ENCODE results near the gene IFNA7.

IFNA7 gene

DNA sequence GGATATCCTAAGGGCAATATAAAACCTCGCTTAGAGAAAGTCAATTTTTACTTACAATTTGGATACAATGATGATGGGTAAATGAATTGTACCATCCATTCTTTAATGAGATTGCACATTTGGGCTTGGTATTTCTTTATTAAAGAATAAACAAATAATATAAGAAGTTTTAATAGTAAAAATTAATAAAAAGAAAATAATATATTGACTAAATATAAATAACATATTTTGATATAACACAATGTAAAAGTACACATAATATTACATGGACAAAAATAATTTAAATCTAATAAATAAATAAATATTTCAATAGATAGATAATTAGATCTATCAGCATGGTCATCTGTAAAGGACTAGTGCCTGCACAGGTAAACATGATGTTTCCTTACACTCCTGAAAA lies 36.5 kb downstream of the IFNA7 start:
- no peak overlapping the region for H3K18ac ChIP-seq (ENCODE audit: low read length)
- no peak overlapping the region for H2BK12ac ChIP-seq (ENCODE audit: low read length)
- H3K9ac ChIP-seq (ENCODE audit: low read depth, low read length, poor library complexity), result no peak overlapping the region
- H3K4ac ChIP-seq (ENCODE audit: low read length), result no peak overlapping the region
- H3K27me3 ChIP-seq (ENCODE audit: control insufficient read depth in 3 of 3, insufficient read depth in 3 of 3, low read depth in 1 of 3, low read length in 3 of 3), result no peaks in the 10 kb centered on the region
- H3K27ac ChIP-seq (replicated peaks; ENCODE audit: low read length), result no peak overlapping the region
- H2BK15ac ChIP-seq (ENCODE audit: low read length), result no peak overlapping the region
- H2AK5ac ChIP-seq (ENCODE audit: low read depth, low read length), result no peak overlapping the region
- H3K9me3 ChIP-seq (replicated peaks in 1 of 2; ENCODE audit: control insufficient read depth in 2 of 2, insufficient read depth in 1 of 2, low read depth in 1 of 2, low read length in 2 of 2), result no peaks in the 10 kb centered on the region
- no peak for DNase-seq (ENCODE audit: low spot score)
- H3K14ac ChIP-seq (ENCODE audit: low read length), result no peak overlapping the region
- no peak overlapping the region for H2BK120ac ChIP-seq (ENCODE audit: low read depth, low read length)
- H2BK5ac ChIP-seq (ENCODE audit: low read length), result no peak overlapping the region
- WGBS, 2 donors (ENCODE audit: extremely low coverage in 2 of 2, insufficient read length in 2 of 2, insufficient replicate concordance in 1 of 2), result no CpG with 5 or more reads among the region's 1 CpG
- no peak overlapping the region for H4K8ac ChIP-seq (ENCODE audit: low read depth, low read length)
- H3K4me3 ChIP-seq (ENCODE audit: low read length in 2 of 2), result no peak overlapping the region
- H3K4me1 ChIP-seq (ENCODE audit: control insufficient read depth in 2 of 2, insufficient read depth in 1 of 2, low read depth in 1 of 2, low read length in 2 of 2), result no peaks in the 10 kb centered on the region
- H3K36me3 ChIP-seq (replicated peaks in 1 of 2; ENCODE audit: control insufficient read depth in 2 of 2, insufficient read depth in 2 of 2, low read length in 2 of 2), result no peaks in the 10 kb centered on the region
- no peak overlapping the region for H4K91ac ChIP-seq (ENCODE audit: low read depth, low read length, poor library complexity)
- H3K23ac ChIP-seq (ENCODE audit: low read depth, low read length, poor library complexity), result no peak overlapping the region
- no peak overlapping the region for H3K4me2 ChIP-seq (ENCODE audit: insufficient read depth, low read length, poor library complexity, severe bottlenecking)
- H3K79me1 ChIP-seq (ENCODE audit: low read depth, low read length), result no peaks in the 10 kb centered on the region
- no peak overlapping the region for H2AFZ ChIP-seq (ENCODE audit: low read length)

DNA sequence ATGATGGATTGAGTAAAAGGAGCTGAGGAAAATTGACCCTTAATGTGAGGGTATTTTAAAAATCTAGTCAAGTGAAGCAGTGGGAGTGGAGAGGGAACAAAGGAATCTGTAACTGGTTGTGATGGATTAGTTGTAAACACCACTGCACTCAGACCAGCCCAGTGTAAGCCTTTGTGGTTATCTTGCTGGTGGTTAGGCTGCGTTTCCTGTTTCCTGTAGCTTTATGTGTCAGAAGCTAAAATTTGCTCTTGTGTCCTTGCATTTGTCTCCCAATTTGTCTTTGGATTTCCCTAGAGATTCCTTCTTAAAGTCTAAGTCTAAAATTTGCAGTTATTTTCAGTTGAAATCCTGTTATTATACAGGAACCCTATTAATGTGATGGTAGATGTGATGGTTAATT lies 41.8 kb downstream of the IFNA7 start:
- Histone ChIP-seq H2BK120ac (ENCODE audit: low read depth, low read length) (no peak overlapping the region), H3K23ac (ENCODE audit: low read depth, low read length, poor library complexity) (no peak overlapping the region), H2AK5ac (ENCODE audit: low read depth, low read length) (no peak overlapping the region), H3K4me2 (ENCODE audit: insufficient read depth, low read length, poor library complexity, severe bottlenecking) (no peak overlapping the region), H3K14ac (ENCODE audit: low read length) (no peak overlapping the region), H3K4ac (ENCODE audit: low read length) (no peak overlapping the region), H4K91ac (ENCODE audit: low read depth, low read length, poor library complexity) (no peak overlapping the region), H3K9me3 (replicated peaks in 1 of 2; ENCODE audit: control insufficient read depth in 2 of 2, insufficient read depth in 1 of 2, low read depth in 1 of 2, low read length in 2 of 2) (no peaks in the 10 kb centered on the region), H3K18ac (ENCODE audit: low read length) (no peak overlapping the region), H3K27me3 (ENCODE audit: control insufficient read depth in 3 of 3, insufficient read depth in 3 of 3, low read depth in 1 of 3, low read length in 3 of 3) (no peaks in the 10 kb centered on the region), H2BK15ac (ENCODE audit: low read length) (no peak overlapping the region), H3K4me3 (ENCODE audit: low read length in 2 of 2) (no peak overlapping the region), H3K36me3 (replicated peaks in 1 of 2; ENCODE audit: control insufficient read depth in 2 of 2, insufficient read depth in 2 of 2, low read length in 2 of 2) (no peaks in the 10 kb centered on the region), H2BK5ac (ENCODE audit: low read length) (no peak overlapping the region), H3K4me1 (ENCODE audit: control insufficient read depth in 2 of 2, insufficient read depth in 1 of 2, low read depth in 1 of 2, low read length in 2 of 2) (no peaks in the 10 kb centered on the region), H2AFZ (ENCODE audit: low read length) (peak overlapping the region; percentile 4), H2BK12ac (ENCODE audit: low read length) (no peak overlapping the region), H4K8ac (ENCODE audit: low read depth, low read length) (no peak overlapping the region), H3K79me1 (ENCODE audit: low read depth, low read length) (no peaks in the 10 kb centered on the region), H3K9ac (ENCODE audit: low read depth, low read length, poor library complexity) (no peak overlapping the region), H3K27ac (replicated peaks; ENCODE audit: low read length) (no peak overlapping the region)
- no CpG with 5 or more reads among the region's 1 CpG for WGBS, 2 donors (ENCODE audit: extremely low coverage in 2 of 2, insufficient read length in 2 of 2, insufficient replicate concordance in 1 of 2)
- DNase-seq (ENCODE audit: low spot score), result no peak

DNA sequence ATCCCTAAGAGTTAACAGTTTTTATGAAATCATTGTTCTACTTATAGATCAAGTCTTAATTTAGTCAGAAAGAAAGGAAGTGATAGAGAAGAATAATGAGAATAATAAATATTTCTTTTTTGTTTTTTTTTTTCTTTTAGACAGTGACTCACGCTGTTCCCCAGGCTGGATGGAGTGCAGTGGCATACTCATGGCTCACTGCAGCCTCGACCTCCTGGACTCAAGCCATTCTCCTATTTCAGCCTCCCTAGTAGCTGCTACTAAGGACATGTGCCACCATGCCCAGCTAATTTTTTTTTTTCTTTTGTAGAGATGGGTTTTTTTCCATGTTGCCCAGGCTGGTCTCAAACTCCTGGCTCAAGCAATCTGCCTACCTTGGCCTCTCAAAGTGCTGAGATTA lies 46.5 kb downstream of the IFNA7 start:
- Histone ChIP-seq H3K9me3 (replicated peaks in 1 of 2; ENCODE audit: control insufficient read depth in 2 of 2, insufficient read depth in 1 of 2, low read depth in 1 of 2, low read length in 2 of 2) (no peaks in the 10 kb centered on the region), H2BK15ac (ENCODE audit: low read length) (no peak overlapping the region), H3K79me1 (ENCODE audit: low read depth, low read length) (no peaks in the 10 kb centered on the region), H3K4ac (ENCODE audit: low read length) (no peak overlapping the region), H3K4me3 (ENCODE audit: low read length in 2 of 2) (no peak overlapping the region), H3K18ac (ENCODE audit: low read length) (no peak overlapping the region), H4K8ac (ENCODE audit: low read depth, low read length) (no peak overlapping the region), H3K27ac (replicated peaks; ENCODE audit: low read length) (no peak overlapping the region), H2BK12ac (ENCODE audit: low read length) (no peak overlapping the region), H3K36me3 (replicated peaks in 1 of 2; ENCODE audit: control insufficient read depth in 2 of 2, insufficient read depth in 2 of 2, low read length in 2 of 2) (no peaks in the 10 kb centered on the region), H3K4me1 (ENCODE audit: control insufficient read depth in 2 of 2, insufficient read depth in 1 of 2, low read depth in 1 of 2, low read length in 2 of 2) (no peaks in the 10 kb centered on the region), H4K91ac (ENCODE audit: low read depth, low read length, poor library complexity) (no peak overlapping the region), H2AK5ac (ENCODE audit: low read depth, low read length) (no peak overlapping the region), H3K4me2 (ENCODE audit: insufficient read depth, low read length, poor library complexity, severe bottlenecking) (no peak overlapping the region), H3K9ac (ENCODE audit: low read depth, low read length, poor library complexity) (no peak overlapping the region), H3K14ac (ENCODE audit: low read length) (no peak overlapping the region), H2BK120ac (ENCODE audit: low read depth, low read length) (no peak overlapping the region), H3K27me3 (ENCODE audit: control insufficient read depth in 3 of 3, insufficient read depth in 3 of 3, low read depth in 1 of 3, low read length in 3 of 3) (no peaks in the 10 kb centered on the region), H2BK5ac (ENCODE audit: low read length) (no peak overlapping the region), H3K23ac (ENCODE audit: low read depth, low read length, poor library complexity) (no peak overlapping the region), H2AFZ (ENCODE audit: low read length) (no peak overlapping the region)
- no CpG with 5 or more reads among the region's 2 CpGs for WGBS, 2 donors (ENCODE audit: extremely low coverage in 2 of 2, insufficient read length in 2 of 2, insufficient replicate concordance in 1 of 2)
- no peak for DNase-seq (ENCODE audit: low spot score)

DNA sequence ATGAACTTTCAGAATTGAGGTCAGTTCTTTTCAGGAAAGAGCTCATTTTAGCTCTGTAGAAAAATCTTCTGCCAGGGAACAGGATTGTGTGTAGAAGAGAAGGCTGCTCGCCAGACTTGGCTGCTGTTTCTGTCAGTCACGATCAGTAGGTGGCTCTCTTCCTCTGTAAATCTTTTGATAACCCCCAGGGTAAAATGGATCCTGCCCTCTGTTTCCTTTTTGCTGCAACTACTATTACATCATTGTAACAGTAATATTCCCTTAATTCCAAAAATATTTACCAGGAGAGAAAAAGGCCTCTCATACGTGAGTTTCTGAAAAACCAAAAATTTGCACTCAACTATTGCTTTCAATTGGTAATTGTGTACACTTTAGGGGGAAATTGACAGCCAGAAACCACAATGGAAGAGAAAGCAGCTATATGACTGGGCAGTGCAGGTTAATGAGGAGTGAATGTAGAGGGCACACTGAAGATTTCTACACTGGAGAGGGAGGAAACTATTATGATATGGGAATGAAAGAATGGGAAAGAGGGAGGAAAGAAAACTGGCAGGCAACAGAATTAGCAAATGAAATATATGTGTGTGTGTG lies 47.9 kb downstream of the IFNA7 start:
- H3K4ac ChIP-seq (ENCODE audit: low read length), result no peak overlapping the region
- no peak overlapping the region for H2BK120ac ChIP-seq (ENCODE audit: low read depth, low read length)
- no peak overlapping the region for H3K14ac ChIP-seq (ENCODE audit: low read length)
- WGBS, 2 donors (ENCODE audit: extremely low coverage in 2 of 2, insufficient read length in 2 of 2, insufficient replicate concordance in 1 of 2), result no CpG with 5 or more reads among the region's 3 CpGs
- H3K27ac ChIP-seq (replicated peaks; ENCODE audit: low read length), result no peak overlapping the region
- no peak overlapping the region for H3K9ac ChIP-seq (ENCODE audit: low read depth, low read length, poor library complexity)
- H3K18ac ChIP-seq (ENCODE audit: low read length), result no peak overlapping the region
- no peak overlapping the region for H4K91ac ChIP-seq (ENCODE audit: low read depth, low read length, poor library complexity)
- no peaks in the 10 kb centered on the region for H3K27me3 ChIP-seq (ENCODE audit: control insufficient read depth in 3 of 3, insufficient read depth in 3 of 3, low read depth in 1 of 3, low read length in 3 of 3)
- no peak overlapping the region for H2BK5ac ChIP-seq (ENCODE audit: low read length)
- DNase-seq (ENCODE audit: low spot score), result peak; percentile 12
- H3K4me1 ChIP-seq (ENCODE audit: control insufficient read depth in 2 of 2, insufficient read depth in 1 of 2, low read depth in 1 of 2, low read length in 2 of 2), result no peaks in the 10 kb centered on the region
- H2AFZ ChIP-seq (ENCODE audit: low read length), result peak overlapping the region; percentile 89
- H3K9me3 ChIP-seq (replicated peaks in 1 of 2; ENCODE audit: control insufficient read depth in 2 of 2, insufficient read depth in 1 of 2, low read depth in 1 of 2, low read length in 2 of 2), result no peaks in the 10 kb centered on the region
- H3K23ac ChIP-seq (ENCODE audit: low read depth, low read length, poor library complexity), result no peak overlapping the region
- no peak overlapping the region for H3K4me3 ChIP-seq (ENCODE audit: low read length in 2 of 2)
- no peak overlapping the region for H2BK15ac ChIP-seq (ENCODE audit: low read length)
- H3K36me3 ChIP-seq (replicated peaks in 1 of 2; ENCODE audit: control insufficient read depth in 2 of 2, insufficient read depth in 2 of 2, low read length in 2 of 2), result no peaks in the 10 kb centered on the region
- H4K8ac ChIP-seq (ENCODE audit: low read depth, low read length), result no peak overlapping the region
- no peaks in the 10 kb centered on the region for H3K79me1 ChIP-seq (ENCODE audit: low read depth, low read length)
- no peak overlapping the region for H2AK5ac ChIP-seq (ENCODE audit: low read depth, low read length)
- H3K4me2 ChIP-seq (ENCODE audit: insufficient read depth, low read length, poor library complexity, severe bottlenecking), result no peak overlapping the region
- H2BK12ac ChIP-seq (ENCODE audit: low read length), result no peak overlapping the region

All from neuronal stem cell (in vitro differentiated cells).